PC-3 (cell line): ENCODE measurements around the gene ADAT2. TPM values are rescaled to one million over a fixed set of nuclear protein-coding genes. Genes with fewer than 3 reads are reported as not detected.
A peak's percentile ranks its signal among the peaks of the same experiment; 100 is the strongest.

Experiments used
- ATAC-seq: fragments of 200-7000 bp; cut with Tn5 transposase; 2 replicates; pipeline ENCODE4 v1.9.1; 2020; ENCODE audit warnings: mild to moderate bottlenecking, moderate library complexity
- BruUV-seq: library from RNA; stranded (reverse); fragments of 400-500 nt; replicated peaks from 2 replicates; lab custom pipeline; 2021; lab: Mats Ljungman, UMichigan
- CTCF ChIA-PET: fragments of 300-600 bp; sonication (Branson Sonifier 250); formaldehyde crosslinking; loops from one replicate; lab custom pipeline; 2022; ENCODE audit warnings: antibody characterized with exemption; lab: Charles Lee
- POLR2A ChIA-PET: fragments of 300-600 bp; sonication (Branson Sonifier 250); formaldehyde crosslinking; loops from one replicate; lab custom pipeline; 2022; ENCODE audit warnings: antibody characterized with exemption; ENCODE audit not compliant: unreplicated experiment; lab: Charles Lee
- DNase-seq: peaks from one replicate; pipeline ENCODE4 v3.0.0-alpha.2; 2015
- H2AFZ ChIP-seq: fragments of 300-600 bp; sonication (generic); 2 replicates; pipeline ENCODE4 v1.6.0; 2016; ENCODE audit warnings: antibody characterized with exemption, low read length
- H3F3A ChIP-seq: fragments of 300-600 bp; sonication (generic); one replicate; pipeline ENCODE4 v1.6.0; 2017; ENCODE audit warnings: antibody characterized with exemption, low read length, control low read depth, mild to moderate bottlenecking; ENCODE audit not compliant: unreplicated experiment
- H3K27ac ChIP-seq: fragments of 300-600 bp; sonication (generic); 2 replicates; pipeline ENCODE4 v1.5.1; 2016; ENCODE audit warnings: mild to moderate bottlenecking, low read length
- H3K27me3 ChIP-seq: fragments of 300-600 bp; sonication (generic); 2 replicates; pipeline ENCODE4 v1.6.1; 2016; ENCODE audit warnings: low read length, mixed read lengths
- H3K36me3 ChIP-seq: fragments of 300-600 bp; sonication (generic); 2 replicates; pipeline ENCODE4 v1.6.1; 2016; ENCODE audit warnings: low read depth, mixed run types, low read length, mixed read lengths
- H3K4me1 ChIP-seq: fragments of 300-600 bp; sonication (generic); 2 replicates; pipeline ENCODE4 v1.5.1; 2016; ENCODE audit warnings: low read length; ENCODE audit not compliant: insufficient read depth
- H3K4me2 ChIP-seq: fragments of 300-600 bp; sonication (generic); 2 replicates; pipeline ENCODE4 v1.6.0; 2016; ENCODE audit warnings: low read length
- H3K4me3 ChIP-seq: fragments of 300-600 bp; sonication (generic); 2 replicates; pipeline ENCODE4 v1.5.1; 2016; ENCODE audit warnings: mild to moderate bottlenecking, low read length, mixed read lengths
- H3K79me2 ChIP-seq: fragments of 300-600 bp; sonication (generic); 2 replicates; pipeline ENCODE4 v1.6.1; 2017; ENCODE audit warnings: low read length, mixed read lengths
- H3K9ac ChIP-seq: fragments of 300-600 bp; sonication (generic); 2 replicates; pipeline ENCODE4 v1.6.0; 2016; ENCODE audit warnings: mild to moderate bottlenecking, low read length
- H3K9me2 ChIP-seq: fragments of 300-600 bp; sonication (generic); replicated peaks from 2 replicates; pipeline ENCODE4 v1.6.1; 2016; ENCODE audit warnings: mixed run types, low read length, mixed read lengths
- H3K9me3 ChIP-seq: fragments of 300-600 bp; sonication (generic); 2 replicates; pipeline ENCODE4 v1.6.1; 2016; ENCODE audit warnings: low read length, mixed read lengths
- H4K20me1 ChIP-seq: fragments of 300-600 bp; sonication (generic); 2 replicates; pipeline ENCODE4 v1.6.1; 2016; ENCODE audit warnings: low read length, mixed read lengths
- CTCF ChIP-seq: fragments of 300-600 bp; sonication (generic); conservative IDR thresholded peaks from 2 replicates; pipeline ENCODE4 v1.5.1; 2017; ENCODE audit warnings: antibody characterized with exemption, low read depth, mild to moderate bottlenecking, low read length
- EZH2 ChIP-seq: fragments of 300-600 bp; sonication (generic); IDR thresholded peaks from one replicate; pipeline ENCODE4 v1.6.1; 2017; ENCODE audit warnings: antibody characterized with exemption, mild to moderate bottlenecking, low read length; ENCODE audit not compliant: unreplicated experiment
- EZH2phosphoT487 ChIP-seq: fragments of 300-600 bp; sonication (generic); IDR thresholded peaks from 2 replicates; pipeline ENCODE4 v1.6.1; 2018; ENCODE audit warnings: mild to moderate bottlenecking, antibody characterized with exemption, low read length, borderline replicate concordance
- intact Hi-C: fragments of 100-400 bp; cut with micrococcal nuclease; formaldehyde crosslinking; loops from 2 replicates; pipeline ENCODE4 v1.9.0; 2023
- total RNA-seq: library from RNA; depleted of rRNA; stranded (reverse); fragments of >200 nt; gene quantifications from 2 replicates; pipeline ENCODE4 v1.2.3, GENCODE V29; 2014

The ADAT2 gene
- total RNA-seq, 1 experiment from 2014 or later = 5.1 TPM

- Histone ChIP-seq H3K27ac (peak overlapping the region; percentile 100), H2AFZ (no peak overlapping the region), H3K36me3 (no peaks in the 10 kb centered on the region), H4K20me1 (no peaks in the 10 kb centered on the region), H3K4me1 (peaks cover 56% of the 10 kb centered on the region), H3K4me2 (peak overlapping the region; percentile 63), H3F3A (no peaks in the 10 kb centered on the region), H3K4me3 (peak overlapping the region; percentile 39; the same call in 1 of the 2 replicates), H3K27me3 (no peaks in the 10 kb centered on the region), H3K9ac (peak overlapping the region; percentile 92), H3K9me3 (no peaks in the 10 kb centered on the region), H3K79me2 (no peaks in the 10 kb centered on the region), H3K9me2 (no peaks in the 10 kb centered on the region)
- ChIA-PET POLR2A (no interaction called here), CTCF (interaction anchor here (0.7 kb wide), 1 partner anchor 725 kb away, joined by 3 read pairs; no protein-coding TSS in a partner anchor)
- DNase-seq (peak; percentile 87), ATAC-seq (peak; percentile 48)
- TF ChIP-seq CTCF (no peak), EZH2 (no peak), EZH2phosphoT487 (no peak)
- intact Hi-C loops = no loop called here
- no TSS peak for BruUV-seq
These were observed 41.7 kb downstream of the ADAT2 start for GRCh38 chr6:143408787-143409162.

GRCh38 chr6:143408151-143408786, 42.2 kb downstream of the ADAT2 start:
- ChIA-PET POLR2A (no interaction called here), CTCF (no interaction called here)
- Histone ChIP-seq H3K4me2 (peak overlapping the region; percentile 16; the same call in 1 of the 2 replicates), H3K4me3 (no peak overlapping the region), H2AFZ (no peak overlapping the region), H3K9ac (peak overlapping the region; percentile 92), H3K9me2 (no peaks in the 10 kb centered on the region), H3K36me3 (no peaks in the 10 kb centered on the region), H3K9me3 (no peaks in the 10 kb centered on the region), H3K4me1 (peaks cover 56% of the 10 kb centered on the region), H4K20me1 (no peaks in the 10 kb centered on the region), H3K27me3 (no peaks in the 10 kb centered on the region), H3F3A (no peaks in the 10 kb centered on the region), H3K27ac (peak overlapping the region; percentile 100), H3K79me2 (no peaks in the 10 kb centered on the region)
- DNase-seq = peak; percentile 59
- intact Hi-C loops = no loop called here
- BruUV-seq = no TSS peak
- TF ChIP-seq EZH2 = no peak
- TF ChIP-seq EZH2phosphoT487 = no peak
- TF ChIP-seq CTCF = no peak
- no peak for ATAC-seq

GRCh38 chr6:143406673-143407072, 43.8 kb downstream of the ADAT2 start:
- no peak overlapping the region for H3K9ac ChIP-seq
- H3K79me2 ChIP-seq = no peaks in the 10 kb centered on the region
- no peaks in the 10 kb centered on the region for H3K27me3 ChIP-seq
- H3K36me3 ChIP-seq = no peaks in the 10 kb centered on the region
- ChIA-PET CTCF (no interaction called here), POLR2A (no interaction called here)
- DNase-seq = no peak
- H3K4me2 ChIP-seq = no peak overlapping the region
- no peak overlapping the region for H3K4me3 ChIP-seq
- intact Hi-C loops = no loop called here
- no peak for TF ChIP-seq EZH2phosphoT487
- no peaks in the 10 kb centered on the region for H3F3A ChIP-seq
- no peak overlapping the region for H2AFZ ChIP-seq
- peaks cover 58% of the 10 kb centered on the region for H3K4me1 ChIP-seq
- ATAC-seq = no peak
- BruUV-seq = no TSS peak
- H3K27ac ChIP-seq = no peak overlapping the region
- no peaks in the 10 kb centered on the region for H4K20me1 ChIP-seq
- H3K9me2 ChIP-seq = no peaks in the 10 kb centered on the region
- H3K9me3 ChIP-seq = no peaks in the 10 kb centered on the region
